NB4 (cell line): ENCODE data around the gene MEGF6.
"Not testable (repeated sequence)": the region's sequence is repeated elsewhere in the genome, so short reads cannot be mapped to it uniquely, and the experiment has no call there.

Experiments
- DNase-seq: peaks from one replicate; pipeline ENCODE4 v3.0.0; 2010; ENCODE audit warnings: low read depth
- H3K4me3 ChIP-seq: one replicate; pipeline ENCODE4 v1.5.1; 2011; ENCODE audit warnings: mild to moderate bottlenecking, low read depth, low read length, moderate library complexity
- CTCF ChIP-seq: IDR thresholded peaks from one replicate; pipeline ENCODE4 v1.5.1; 2012; ENCODE audit warnings: low read depth, low read length
- MAX ChIP-seq: IDR thresholded peaks from 2 replicates; pipeline ENCODE4 v1.6.1; 2011; ENCODE audit warnings: low read depth, low read length
- MYC ChIP-seq: IDR thresholded peaks from 2 replicates; pipeline ENCODE4 v1.6.1; 2011; ENCODE audit warnings: low read depth, low read length
- POLR2A ChIP-seq: IDR thresholded peaks from 2 replicates; pipeline ENCODE4 v1.6.1; 2011; ENCODE audit warnings: mild to moderate bottlenecking; ENCODE audit not compliant: insufficient read length; ENCODE audit errors: extremely low read depth

MEGF6 gene

GRCh38 chr1:3584915-3585314, 26.4 kb downstream of the MEGF6 start:
- no peak for DNase-seq
- TF ChIP-seq MAX (no peak), POLR2A (no peak), MYC (no peak), CTCF (no peak)
- H3K4me3 ChIP-seq: no peak overlapping the region

GRCh38 chr1:3583751-3584150, 27.6 kb downstream of the MEGF6 start:
- not testable (repeated sequence) for H3K4me3 ChIP-seq, DNase-seq

- no peak for DNase-seq
- TF ChIP-seq POLR2A (no peak), MYC (no peak), MAX (no peak), CTCF (no peak)
- no peak overlapping the region for H3K4me3 ChIP-seq
These were observed 29.8 kb downstream of the MEGF6 start for GRCh38 chr1:3581296-3582036.

GRCh38 chr1:3580231-3580630, 31.1 kb downstream of the MEGF6 start:
- H3K4me3 ChIP-seq: no peak overlapping the region
- DNase-seq: no peak
- TF ChIP-seq MYC: no peak
- no peak for TF ChIP-seq MAX
- no peak for TF ChIP-seq POLR2A
- no peak for TF ChIP-seq CTCF

- TF ChIP-seq POLR2A (no peak), MYC (no peak), CTCF (no peak), MAX (no peak)
- no peak for DNase-seq
- no peak overlapping the region for H3K4me3 ChIP-seq
These were observed 31.7 kb downstream of the MEGF6 start for GRCh38 chr1:3579626-3580025.

GRCh38 chr1:3578906-3579305, 32.4 kb downstream of the MEGF6 start:
- TF ChIP-seq MYC (no peak), CTCF (no peak), POLR2A (no peak)
- no peak overlapping the region for H3K4me3 ChIP-seq
- DNase-seq: no peak
